ENCODE results near the gene RPL35A. TPM values are rescaled to one million over a fixed set of nuclear protein-coding genes. Genes with fewer than 3 reads are reported as not detected.

Gene RPL35A
- total and polyA plus RNA-seq, 9 of the 15 experiments (the other 6 are each of a cell fraction or from before 2014, with no cell fraction given) = 1,475 to 2,942 (median 2,367) TPM

DNA sequence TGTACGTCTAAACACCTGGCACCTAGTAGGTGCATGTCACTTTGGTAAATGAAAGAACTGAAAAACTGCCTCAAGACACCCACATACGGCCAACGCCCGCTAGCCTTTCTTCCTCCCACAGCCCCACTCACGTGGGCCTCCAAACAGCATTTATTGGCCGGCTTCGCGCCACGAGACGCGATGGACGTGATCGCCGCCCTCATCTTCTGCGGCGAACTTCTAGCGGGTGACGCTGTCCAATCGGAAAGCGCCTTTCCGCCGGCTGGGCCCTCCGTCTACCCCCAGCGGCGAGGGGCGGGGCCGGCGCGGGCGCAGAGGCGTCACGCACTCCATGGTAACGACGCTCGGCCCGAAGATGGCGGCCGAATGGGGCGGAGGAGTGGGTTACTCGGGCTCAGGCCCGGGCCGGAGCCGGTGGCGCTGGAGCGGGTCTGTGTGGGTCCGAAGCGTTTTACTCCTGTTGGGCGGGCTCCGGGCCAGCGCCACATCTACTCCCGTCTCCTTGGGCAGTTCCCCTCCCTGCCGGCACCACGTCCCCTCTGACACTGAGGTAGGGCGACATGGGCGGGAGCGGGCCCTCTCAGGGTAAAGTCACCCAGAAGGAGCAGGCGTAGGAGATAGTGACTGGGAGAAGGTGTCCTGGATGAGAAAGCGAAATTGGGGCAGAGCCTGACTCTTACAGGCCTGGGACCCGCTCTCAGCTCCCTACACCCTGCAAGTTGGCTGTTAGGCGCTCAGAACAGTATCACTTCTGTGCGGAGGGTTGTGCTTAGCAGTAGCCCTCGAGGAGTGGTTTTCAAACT, 10.1 kb downstream of the RPL35A start, which contains the start of gene LMLN (continued):
- TF ChIP-seq ZNF584 (CRISPR knock-in tag; IDR thresholded peaks at IDR 0.05; ENCODE audit: low read depth) = no peak
- no peak for TF ChIP-seq MAFG (tag; conservative IDR thresholded peaks at IDR 0.05)
- no peak for TF ChIP-seq TAF9B (IDR thresholded peaks at IDR 0.05; ENCODE audit: partially characterized antibody)
- peak; percentile 71 for TF ChIP-seq HMGN3 (IDR thresholded peaks at IDR 0.05; ENCODE audit: borderline replicate concordance, extremely low read depth, insufficient read length, low read depth, low read length)
- no peak for TF ChIP-seq ARID2 (IDR thresholded peaks at IDR 0.05)

DNA sequence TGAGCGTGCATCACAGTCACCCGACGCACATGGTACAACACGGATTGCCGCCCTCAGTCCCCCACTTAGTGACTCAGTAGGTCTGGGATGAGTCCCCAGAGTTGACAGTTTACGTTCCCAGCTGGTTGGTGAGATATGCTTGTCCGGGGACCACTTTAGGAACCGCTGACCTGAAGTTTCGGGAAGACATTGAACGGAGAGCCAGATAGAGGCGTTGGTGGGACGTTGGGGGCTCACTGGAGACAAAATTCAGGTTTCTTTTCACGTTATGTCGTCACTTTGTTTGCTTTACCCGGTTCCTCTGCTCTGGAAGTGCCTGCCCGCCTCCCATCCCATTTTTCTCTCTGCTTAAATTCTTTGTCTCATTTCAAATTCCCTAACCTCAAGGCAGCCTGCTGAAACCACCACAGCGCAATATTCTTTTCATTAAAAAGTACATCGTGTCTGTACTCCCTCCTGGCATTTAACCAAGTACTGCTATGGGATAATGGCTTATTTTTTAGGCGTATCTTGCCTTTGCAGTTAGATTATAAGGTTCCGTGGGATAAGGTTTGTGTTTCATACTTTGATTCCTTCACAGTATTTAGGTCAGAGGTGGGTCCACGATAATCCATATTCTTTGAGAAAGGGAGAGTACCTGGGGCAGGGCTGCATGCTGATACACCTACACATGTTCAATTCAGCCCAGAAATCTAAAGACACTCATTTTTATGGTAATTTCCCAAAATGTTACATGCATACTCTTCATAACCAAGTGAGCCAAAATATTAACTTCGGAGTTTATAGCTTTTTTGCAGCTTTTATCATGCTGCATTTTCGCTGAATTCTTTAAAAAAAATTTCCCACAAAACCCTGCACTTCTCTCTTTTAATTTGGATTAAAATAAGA, 10.9 kb downstream of the RPL35A start:
- no peaks in the 10 kb centered on the region for H3K27me3 ChIP-seq (ENCODE audit: control insufficient read depth in 2 of 2, insufficient read depth in 2 of 2, low read length in 2 of 2)
- peak overlapping the region; percentile 99 for H3K4me2 ChIP-seq (ENCODE audit: insufficient read depth, low read length)
- peaks cover 13% of the 10 kb centered on the region; the same call in 2 of the 3 replicates for H3K36me3 ChIP-seq (ENCODE audit: control insufficient read depth, insufficient read depth, low read length)
- H4K20me1 ChIP-seq (replicated peaks; ENCODE audit: control insufficient read depth, insufficient read depth, low read length) = 0 out of 2 replicates have a peak, but pooled peaks cover 7% of the 10 kb centered on the region
- WGBS (ENCODE audit: insufficient coverage, low coverage, missing lambda C conversion rate) = under 1% methylated on average over 23 of the region's 23 CpGs
- peak in 3 of 4 experiments; percentile 42 to 87 (median 57) for DNase-seq (ENCODE audit: extremely low read depth in 1 of 4, low spot score in 3 of 4)
- intact Hi-C loops (cut with micrococcal nuclease) = loop anchor here (1.0 to 5.0 kb wide), 3 partner anchors 11 to 116 kb away; partner anchors contain the start of gene RPL35A
- no peaks in the 10 kb centered on the region for H3K9me1 ChIP-seq (ENCODE audit: control insufficient read depth, insufficient read depth, low read length)
- POLR2A ChIA-PET = interaction anchor here (0.9 to 1.2 kb wide), 6 partner anchors 11 to 115 kb away, joined by 3 to 9 read pairs (median 4); partner anchors contain the start of gene RPL35A
- CTCF ChIA-PET (ENCODE audit: low intra/inter-chr PET ratio) = no interaction called here
- in situ Hi-C loops (cut with MboI) = no loop called here
- H3K79me2 ChIP-seq (ENCODE audit: control insufficient read depth, insufficient read depth, low read length) = peaks cover 64% of the 10 kb centered on the region
- no peaks in the 10 kb centered on the region; the same call in 1 of the 2 replicates for H3K9me3 ChIP-seq (replicated peaks; ENCODE audit: control insufficient read depth, insufficient read depth, low read depth, low read length)
- H3K4me3 ChIP-seq = peak overlapping the region; percentile 63
- H2AFZ ChIP-seq (ENCODE audit: low read depth, low read length) = peak overlapping the region; percentile 86
- no peak for ATAC-seq
- peak overlapping the region; percentile 91 for H3K27ac ChIP-seq (ENCODE audit: extremely low read depth, low read depth, low read length)
- peak overlapping the region; percentile 89 to 94 for H3K9ac ChIP-seq (ENCODE audit: insufficient read depth in 1 of 2, low read depth in 2 of 2, low read length in 2 of 2)
- peak; percentile 26 for FAIRE-seq
- TSS peak; percentile 34 for BruUV-seq (replicated peaks)
- peaks cover 30 to 40% of the 10 kb centered on the region in 2 experiments for H3K4me1 ChIP-seq (replicated peaks in 1 of 2; ENCODE audit: control insufficient read depth in 2 of 2, insufficient read depth in 2 of 2, low read length in 2 of 2)
- TF ChIP-seq, protein P1, sequence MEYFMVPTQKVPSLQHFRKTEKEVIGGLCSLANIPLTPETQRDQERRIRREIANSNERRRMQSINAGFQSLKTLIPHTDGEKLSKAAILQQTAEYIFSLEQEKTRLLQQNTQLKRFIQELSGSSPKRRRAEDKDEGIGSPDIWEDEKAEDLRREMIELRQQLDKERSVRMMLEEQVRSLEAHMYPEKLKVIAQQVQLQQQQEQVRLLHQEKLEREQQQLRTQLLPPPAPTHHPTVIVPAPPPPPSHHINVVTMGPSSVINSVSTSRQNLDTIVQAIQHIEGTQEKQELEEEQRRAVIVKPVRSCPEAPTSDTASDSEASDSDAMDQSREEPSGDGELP (CRISPR knock-in tag; IDR thresholded peaks at IDR 0.05; ENCODE audit: borderline replicate concordance) = peak; percentile 51; the same call in 1 of the 2 replicates
- TF ChIP-seq, protein P2, sequence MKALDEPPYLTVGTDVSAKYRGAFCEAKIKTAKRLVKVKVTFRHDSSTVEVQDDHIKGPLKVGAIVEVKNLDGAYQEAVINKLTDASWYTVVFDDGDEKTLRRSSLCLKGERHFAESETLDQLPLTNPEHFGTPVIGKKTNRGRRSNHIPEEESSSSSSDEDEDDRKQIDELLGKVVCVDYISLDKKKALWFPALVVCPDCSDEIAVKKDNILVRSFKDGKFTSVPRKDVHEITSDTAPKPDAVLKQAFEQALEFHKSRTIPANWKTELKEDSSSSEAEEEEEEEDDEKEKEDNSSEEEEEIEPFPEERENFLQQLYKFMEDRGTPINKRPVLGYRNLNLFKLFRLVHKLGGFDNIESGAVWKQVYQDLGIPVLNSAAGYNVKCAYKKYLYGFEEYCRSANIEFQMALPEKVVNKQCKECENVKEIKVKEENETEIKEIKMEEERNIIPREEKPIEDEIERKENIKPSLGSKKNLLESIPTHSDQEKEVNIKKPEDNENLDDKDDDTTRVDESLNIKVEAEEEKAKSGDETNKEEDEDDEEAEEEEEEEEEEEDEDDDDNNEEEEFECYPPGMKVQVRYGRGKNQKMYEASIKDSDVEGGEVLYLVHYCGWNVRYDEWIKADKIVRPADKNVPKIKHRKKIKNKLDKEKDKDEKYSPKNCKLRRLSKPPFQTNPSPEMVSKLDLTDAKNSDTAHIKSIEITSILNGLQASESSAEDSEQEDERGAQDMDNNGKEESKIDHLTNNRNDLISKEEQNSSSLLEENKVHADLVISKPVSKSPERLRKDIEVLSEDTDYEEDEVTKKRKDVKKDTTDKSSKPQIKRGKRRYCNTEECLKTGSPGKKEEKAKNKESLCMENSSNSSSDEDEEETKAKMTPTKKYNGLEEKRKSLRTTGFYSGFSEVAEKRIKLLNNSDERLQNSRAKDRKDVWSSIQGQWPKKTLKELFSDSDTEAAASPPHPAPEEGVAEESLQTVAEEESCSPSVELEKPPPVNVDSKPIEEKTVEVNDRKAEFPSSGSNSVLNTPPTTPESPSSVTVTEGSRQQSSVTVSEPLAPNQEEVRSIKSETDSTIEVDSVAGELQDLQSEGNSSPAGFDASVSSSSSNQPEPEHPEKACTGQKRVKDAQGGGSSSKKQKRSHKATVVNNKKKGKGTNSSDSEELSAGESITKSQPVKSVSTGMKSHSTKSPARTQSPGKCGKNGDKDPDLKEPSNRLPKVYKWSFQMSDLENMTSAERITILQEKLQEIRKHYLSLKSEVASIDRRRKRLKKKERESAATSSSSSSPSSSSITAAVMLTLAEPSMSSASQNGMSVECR (CRISPR knock-in tag; IDR thresholded peaks at IDR 0.05) = no peak
- TF ChIP-seq CEBPG (CRISPR knock-in tag; IDR thresholded peaks at IDR 0.05) (peak; percentile 20; the same call in 1 of the 2 replicates), CEBPG (tag; conservative IDR thresholded peaks at IDR 0.05 in 1 of 2, IDR thresholded peaks at IDR 0.05 in 1 of 2) (no peak), KLF16 (IDR thresholded peaks at IDR 0.05) (no peak), FOSL1 (tag; conservative IDR thresholded peaks at IDR 0.05) (peak; percentile 5; the same call in 1 of the 2 replicates), NFRKB (IDR thresholded peaks at IDR 0.05; ENCODE audit: low read depth) (0 out of 2 replicates have a peak, but pooled peaks have one; percentile 17)

Data from K562 (cell line).